H9 (cell line): ENCODE data around the gene ENOX1. TPM values are rescaled to one million over a fixed set of nuclear protein-coding genes. Genes with fewer than 3 reads are reported as not detected.

Experiments used
- DNase-seq: peaks from one replicate; pipeline ENCODE4 v3.0.0-alpha.2; 2017
- H2AFZ ChIP-seq: one replicate; pipeline ENCODE4 v1.6.1; 2013; ENCODE audit warnings: mild to moderate bottlenecking, low read length, control low read depth, moderate library complexity
- H2AK5ac ChIP-seq: 2 replicates; pipeline ENCODE4 v1.6.1; 2013; ENCODE audit warnings: low read length, control low read depth, mixed read lengths; ENCODE audit not compliant: insufficient read length
- H2BK120ac ChIP-seq: one replicate; pipeline ENCODE4 v1.6.1; 2013; ENCODE audit warnings: low read depth, mild to moderate bottlenecking, low read length, control low read depth, inconsistent platforms; ENCODE audit not compliant: poor library complexity, severe bottlenecking
- H2BK12ac ChIP-seq: 2 replicates; pipeline ENCODE4 v1.6.1; 2013; ENCODE audit warnings: low read length, control low read depth, mixed read lengths, low read depth; ENCODE audit not compliant: insufficient read length
- H2BK15ac ChIP-seq: 2 replicates; pipeline ENCODE4 v1.6.1; 2013; ENCODE audit warnings: low read depth, low read length, control low read depth
- H2BK20ac ChIP-seq: one replicate; pipeline ENCODE4 v1.6.1; 2013; ENCODE audit warnings: low read depth, mild to moderate bottlenecking, low read length, control low read depth, inconsistent platforms; ENCODE audit not compliant: poor library complexity, severe bottlenecking
- H2BK5ac ChIP-seq: 2 replicates; pipeline ENCODE4 v1.6.1; 2013; ENCODE audit warnings: low read length, control low read depth, mixed read lengths; ENCODE audit not compliant: insufficient read length
- H3K14ac ChIP-seq: 2 replicates; pipeline ENCODE4 v1.6.1; 2013; ENCODE audit warnings: low read length, control low read depth; ENCODE audit not compliant: insufficient read depth
- H3K18ac ChIP-seq: 2 replicates; pipeline ENCODE4 v1.6.1; 2013; ENCODE audit warnings: low read depth, mild to moderate bottlenecking, mixed read lengths, low read length, control low read depth; ENCODE audit not compliant: insufficient read length
- H3K23ac ChIP-seq: 2 replicates; pipeline ENCODE4 v1.6.1; 2013; ENCODE audit warnings: low read length, control low read depth, mixed read lengths, low read depth; ENCODE audit not compliant: insufficient read length
- H3K23me2 ChIP-seq: 2 replicates; pipeline ENCODE4 v1.6.1; 2013; ENCODE audit warnings: low read depth, mild to moderate bottlenecking, mixed read lengths, low read length, control low read depth; ENCODE audit not compliant: insufficient read length, poor library complexity, severe bottlenecking
- H3K27ac ChIP-seq: 2 replicates; pipeline ENCODE4 v1.5.1; 2013; ENCODE audit warnings: low read length, control low read depth, mixed read lengths, low read depth; ENCODE audit not compliant: insufficient read length
- H3K27me3 ChIP-seq: 2 replicates; pipeline ENCODE4 v1.6.1; 2013; ENCODE audit warnings: low read length, control low read depth, inconsistent platforms; ENCODE audit not compliant: insufficient read depth
- H3K4ac ChIP-seq: 2 replicates; pipeline ENCODE4 v1.6.1; 2013; ENCODE audit warnings: low read depth, mild to moderate bottlenecking, control low read depth, inconsistent platforms, low read length, moderate library complexity
- H3K4me1 ChIP-seq: 2 replicates; pipeline ENCODE4 v1.6.1; 2013; ENCODE audit warnings: low read length, control low read depth, inconsistent platforms; ENCODE audit not compliant: insufficient read depth
- H3K4me2 ChIP-seq: 2 replicates; pipeline ENCODE4 v1.6.1; 2013; ENCODE audit warnings: low read length, control low read depth, mixed read lengths; ENCODE audit not compliant: insufficient read length, insufficient read depth
- H3K56ac ChIP-seq: 2 replicates; pipeline ENCODE4 v1.6.1; 2013; ENCODE audit warnings: low read depth, mild to moderate bottlenecking, mixed read lengths, low read length, control low read depth; ENCODE audit not compliant: insufficient read length
- H3K79me1 ChIP-seq: 2 replicates; pipeline ENCODE4 v1.6.1; 2013; ENCODE audit warnings: low read depth, mild to moderate bottlenecking, moderate library complexity, low read length, control low read depth, inconsistent platforms; ENCODE audit not compliant: insufficient read depth, poor library complexity, severe bottlenecking
- H3K79me2 ChIP-seq: 2 replicates; pipeline ENCODE4 v1.6.1; 2013; ENCODE audit warnings: low read length, control low read depth, inconsistent platforms; ENCODE audit not compliant: insufficient read depth
- H3K9ac ChIP-seq: 2 replicates; pipeline ENCODE4 v1.6.1; 2013; ENCODE audit warnings: low read length, control low read depth, mixed read lengths; ENCODE audit not compliant: insufficient read length; ENCODE audit errors: extremely low read depth
- H3K9me3 ChIP-seq: one replicate; pipeline ENCODE4 v1.6.1; 2013; ENCODE audit warnings: low read depth, low read length, inconsistent platforms; ENCODE audit not compliant: control insufficient read depth
- H3T11ph ChIP-seq: one replicate; pipeline ENCODE4 v1.6.1; 2013; ENCODE audit warnings: mild to moderate bottlenecking, low read length, control low read depth, inconsistent platforms
- H4K20me1 ChIP-seq: one replicate; pipeline ENCODE4 v1.6.1; 2013; ENCODE audit not compliant: control insufficient read depth, insufficient read length, insufficient read depth
- H4K5ac ChIP-seq: 2 replicates; pipeline ENCODE4 v1.6.1; 2013; ENCODE audit warnings: low read depth, mild to moderate bottlenecking, mixed read lengths, low read length, control low read depth; ENCODE audit not compliant: insufficient read length
- H4K8ac ChIP-seq: replicated peaks from 2 replicates; pipeline ENCODE4 v1.6.1; 2013; ENCODE audit warnings: low read length, control low read depth, mixed read lengths, low read depth; ENCODE audit not compliant: insufficient read length
- H4K91ac ChIP-seq: 2 replicates; pipeline ENCODE4 v1.6.1; 2013; ENCODE audit warnings: low read depth, mild to moderate bottlenecking, moderate library complexity, mixed read lengths, low read length, control low read depth; ENCODE audit not compliant: insufficient read length
- H3K27ac Mint-ChIP-seq, 3 experiments: 2 replicates in 2 of 3; 3 replicates in 1 of 3; pipeline ENCODE4 v1.8.0; 2020 to 2021; ENCODE audit warnings: mixed read lengths in 3 of 3, mild to moderate bottlenecking in 1 of 3, moderate library complexity in 1 of 3
- H3K27me3 Mint-ChIP-seq: 2 replicates; pipeline ENCODE4 v1.8.0; 2021; ENCODE audit warnings: low read depth, mild to moderate bottlenecking, moderate library complexity, mixed read lengths
- H3K36me3 Mint-ChIP-seq, 3 experiments: 2 replicates in 2 of 3; 3 replicates in 1 of 3; pipeline ENCODE4 v1.8.0; 2020 to 2021; ENCODE audit warnings: low read depth in 3 of 3, mixed read lengths in 3 of 3; ENCODE audit not compliant: insufficient read depth in 1 of 3
- H3K4me1 Mint-ChIP-seq, 2 experiments: 2 replicates each; pipeline ENCODE4 v1.8.0; 2020; ENCODE audit warnings: mixed read lengths in 2 of 2
- H3K4me3 Mint-ChIP-seq, 2 experiments: 2 replicates in 1 of 2; 3 replicates in 1 of 2; pipeline ENCODE4 v1.8.0; 2020 to 2021; ENCODE audit warnings: mild to moderate bottlenecking in 2 of 2, mixed read lengths in 2 of 2, moderate library complexity in 1 of 2
- H3K9me3 Mint-ChIP-seq, 2 experiments: 2 replicates in 1 of 2; 3 replicates in 1 of 2; pipeline ENCODE4 v1.8.0; 2020; ENCODE audit warnings: mild to moderate bottlenecking in 2 of 2, mixed read lengths in 2 of 2, moderate library complexity in 1 of 2
- WGBS: extraction: QIAGEN DNeasy Blood & Tissue Kit; methylation state at CpG from one replicate; pipeline ENCODE4 v1.1.7; 2013; ENCODE audit warnings: missing lambda C conversion rate, low lambda C conversion rate, mixed read lengths; ENCODE audit not compliant: insufficient read length; ENCODE audit errors: extremely low coverage; 5-methylcytosine and 5-hydroxymethylcytosine counted together
- total RNA-seq: library from RNA; stranded (reverse); gene quantifications from 2 replicates; pipeline ENCODE4 v1.2.1, GENCODE V29; 2021
- TF ChIP-seq, protein P1 (sequence below): fragments of 200-600 bp; sonication (generic); conservative IDR thresholded peaks from 3 replicates; pipeline ENCODE4 v1.8.0; 2021; ENCODE audit warnings: antibody characterized with exemption, mild to moderate bottlenecking

Gene ENOX1
- total RNA-seq, 1 experiment from 2014 or later, result 0.24 TPM

DNA sequence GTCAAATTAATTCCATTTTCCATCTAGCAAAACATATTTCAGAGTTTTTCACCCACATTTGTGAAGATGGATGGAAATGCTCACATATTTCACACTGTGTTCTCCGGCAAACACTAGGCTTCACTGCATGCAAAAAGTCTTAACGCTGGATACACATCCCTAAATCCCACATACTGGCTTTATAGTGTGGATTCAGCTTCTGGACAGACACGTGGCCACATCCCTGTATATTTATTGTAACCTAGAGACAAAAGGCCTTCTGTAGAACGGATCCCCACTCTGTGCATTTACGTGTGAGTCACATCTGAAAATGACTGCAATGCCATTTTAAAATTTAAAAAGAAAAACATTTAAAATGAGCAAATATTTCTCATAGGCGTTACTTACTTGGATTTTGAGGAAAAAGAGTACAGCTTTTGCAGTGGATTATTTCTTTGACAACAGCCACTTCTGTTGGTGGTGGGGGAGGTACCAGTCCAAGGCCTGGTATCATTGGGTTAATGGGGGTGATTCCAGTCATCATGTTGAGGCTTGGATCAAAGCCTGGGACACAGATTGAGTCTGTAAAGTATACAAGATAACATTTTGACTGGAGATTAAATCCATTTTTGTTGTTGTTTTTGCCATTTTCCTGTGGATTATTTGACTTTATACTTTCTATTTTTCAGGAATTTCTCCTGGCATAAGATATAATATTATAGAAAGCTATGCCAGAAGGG lies 425.7 kb downstream of the ENOX1 start:
- H3K56ac ChIP-seq, result no peak overlapping the region
- H3K23me2 ChIP-seq, result no peaks in the 10 kb centered on the region
- H3K27ac ChIP-seq, result no peak overlapping the region
- WGBS, result no CpG with 5 or more reads among the region's 6 CpGs
- no peaks in the 10 kb centered on the region for H3K9me3 ChIP-seq
- H3K14ac ChIP-seq, result no peak overlapping the region
- no peak overlapping the region for H2AFZ ChIP-seq
- H2AK5ac ChIP-seq, result no peak overlapping the region
- no peaks in the 10 kb centered on the region for H3K79me1 ChIP-seq
- H2BK20ac ChIP-seq, result no peak overlapping the region
- no peak overlapping the region for H3K23ac ChIP-seq
- no peaks in the 10 kb centered on the region for H3K27me3 ChIP-seq
- no peak overlapping the region for H2BK120ac ChIP-seq
- H2BK15ac ChIP-seq, result no peak overlapping the region
- no peak overlapping the region for H3T11ph ChIP-seq
- H3K18ac ChIP-seq, result no peak overlapping the region
- H3K4me3 Mint-ChIP-seq, result no peak overlapping the region
- H3K79me2 ChIP-seq, result no peaks in the 10 kb centered on the region
- H2BK12ac ChIP-seq, result no peak overlapping the region
- H3K9ac ChIP-seq, result no peak overlapping the region
- DNase-seq, result no peak
- H3K4me1 ChIP-seq, result peaks cover 20% of the 10 kb centered on the region
- no peaks in the 10 kb centered on the region; a peak in 1 of 7 replicates for H3K36me3 Mint-ChIP-seq
- H3K4me1 Mint-ChIP-seq, result peaks cover 48 to 52% of the 10 kb centered on the region in 2 experiments
- H3K4me2 ChIP-seq, result no peak overlapping the region
- no peaks in the 10 kb centered on the region; the same call in 1 of the 2 replicates for H3K27me3 Mint-ChIP-seq
- H4K8ac ChIP-seq, result no peak overlapping the region
- H4K91ac ChIP-seq, result no peak overlapping the region
- H3K9me3 Mint-ChIP-seq, result no peaks in the 10 kb centered on the region
- H3K27ac Mint-ChIP-seq, result peak overlapping the region in 1 of 3 experiments; percentile 84; a peak in 1 of 7 replicates
- TF ChIP-seq, protein P1, sequence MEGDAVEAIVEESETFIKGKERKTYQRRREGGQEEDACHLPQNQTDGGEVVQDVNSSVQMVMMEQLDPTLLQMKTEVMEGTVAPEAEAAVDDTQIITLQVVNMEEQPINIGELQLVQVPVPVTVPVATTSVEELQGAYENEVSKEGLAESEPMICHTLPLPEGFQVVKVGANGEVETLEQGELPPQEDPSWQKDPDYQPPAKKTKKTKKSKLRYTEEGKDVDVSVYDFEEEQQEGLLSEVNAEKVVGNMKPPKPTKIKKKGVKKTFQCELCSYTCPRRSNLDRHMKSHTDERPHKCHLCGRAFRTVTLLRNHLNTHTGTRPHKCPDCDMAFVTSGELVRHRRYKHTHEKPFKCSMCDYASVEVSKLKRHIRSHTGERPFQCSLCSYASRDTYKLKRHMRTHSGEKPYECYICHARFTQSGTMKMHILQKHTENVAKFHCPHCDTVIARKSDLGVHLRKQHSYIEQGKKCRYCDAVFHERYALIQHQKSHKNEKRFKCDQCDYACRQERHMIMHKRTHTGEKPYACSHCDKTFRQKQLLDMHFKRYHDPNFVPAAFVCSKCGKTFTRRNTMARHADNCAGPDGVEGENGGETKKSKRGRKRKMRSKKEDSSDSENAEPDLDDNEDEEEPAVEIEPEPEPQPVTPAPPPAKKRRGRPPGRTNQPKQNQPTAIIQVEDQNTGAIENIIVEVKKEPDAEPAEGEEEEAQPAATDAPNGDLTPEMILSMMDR, result no peak
- H3K4ac ChIP-seq, result no peak overlapping the region
- H4K20me1 ChIP-seq, result no peaks in the 10 kb centered on the region
- no peak overlapping the region for H4K5ac ChIP-seq
- no peak overlapping the region for H2BK5ac ChIP-seq
